GM13976 (cell line): ENCODE results near the gene HEG1.
A peak's percentile ranks its signal among the peaks of the same experiment; 100 is the strongest.

Source experiments
- DNase-seq: peaks from one replicate; pipeline ENCODE4 v3.0.0; 2012; ENCODE audit warnings: low spot score
- CTCF ChIP-seq: IDR thresholded peaks from 2 replicates; pipeline ENCODE4 v1.5.1; 2012; ENCODE audit warnings: borderline replicate concordance, mild to moderate bottlenecking; ENCODE audit not compliant: insufficient read depth; ENCODE audit errors: extremely low read depth, missing control alignments, control extremely low read depth
- in situ Hi-C: fragments of 300-500 bp; cut with MboI; formaldehyde crosslinking; loops from one replicate; pipeline ENCODE4 v1.12.0; 2022; ENCODE audit warnings: low sequenced_read_pairs, mixed read lengths, inconsistent platforms; ENCODE audit not compliant: unreplicated experiment

The HEG1 gene

GRCh38 chr3:124934577-124934976 lies 121.2 kb downstream of the HEG1 start, which contains the start of gene MUC13:
Gene MUC13, minus strand, starts transcription at chr3:124934751. Its CDS starts 39 bp downstream, at chr3:124934712.
- no peak for DNase-seq
- TF ChIP-seq CTCF: no peak
- in situ Hi-C loops: no loop called here

GRCh38 chr3:124928333-124929202 lies 127.2 kb downstream of the HEG1 start:
- in situ Hi-C loops: no loop called here
- peak; percentile 41 for DNase-seq
- TF ChIP-seq CTCF: peak; percentile 70

GRCh38 chr3:124927574-124928045 lies 128.2 kb downstream of the HEG1 start:
- in situ Hi-C loops: no loop called here
- peak; percentile 37 for DNase-seq
- TF ChIP-seq CTCF: no peak

- DNase-seq: no peak
- in situ Hi-C loops: no loop called here
- TF ChIP-seq CTCF: no peak
Measured at GRCh38 chr3:124926426-124927101, 129.2 kb downstream of the HEG1 start.

GRCh38 chr3:124924741-124925140 lies 131.1 kb downstream of the HEG1 start:
- no peak for TF ChIP-seq CTCF
- no peak for DNase-seq
- in situ Hi-C loops: no loop called here

GRCh38 chr3:124923833-124924232 lies 132.0 kb downstream of the HEG1 start:
- no peak for DNase-seq
- no peak for TF ChIP-seq CTCF
- in situ Hi-C loops: no loop called here
